Middle frontal gyrus (tissue), 1 donor: ENCODE results near the gene OR10A6.

ENCODE experiments used
- DNase-seq: peaks from one replicate; pipeline ENCODE4 v3.0.0-alpha.2; 2015; ENCODE audit warnings: low spot score; ENCODE audit errors: extremely low spot score

OR10A6 gene

DNA sequence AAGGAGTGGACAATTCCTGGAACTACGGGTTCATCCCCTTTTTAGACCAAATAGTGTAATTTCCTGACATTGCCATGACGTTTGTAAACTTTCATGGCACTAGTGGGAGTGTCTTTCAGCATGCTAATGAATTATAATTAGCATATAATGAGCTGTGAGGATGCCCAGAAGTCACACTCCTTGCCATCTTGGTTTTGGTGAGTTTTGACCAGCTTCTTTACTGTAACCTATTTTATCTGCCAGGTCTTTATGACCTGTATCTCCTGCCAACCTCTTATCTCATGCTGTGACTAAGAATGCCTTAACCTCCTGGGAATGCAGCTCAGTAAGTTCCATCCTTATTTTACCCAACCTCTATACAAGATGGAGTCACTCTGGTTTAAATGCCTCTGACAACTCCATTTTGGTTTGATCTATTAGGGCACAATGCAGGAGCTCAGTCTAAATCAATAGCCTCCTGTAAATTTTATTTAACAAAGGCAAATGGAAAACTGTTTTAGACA lies 20.7 kb downstream of the OR10A6 start:
- DNase-seq: no peak

DNA sequence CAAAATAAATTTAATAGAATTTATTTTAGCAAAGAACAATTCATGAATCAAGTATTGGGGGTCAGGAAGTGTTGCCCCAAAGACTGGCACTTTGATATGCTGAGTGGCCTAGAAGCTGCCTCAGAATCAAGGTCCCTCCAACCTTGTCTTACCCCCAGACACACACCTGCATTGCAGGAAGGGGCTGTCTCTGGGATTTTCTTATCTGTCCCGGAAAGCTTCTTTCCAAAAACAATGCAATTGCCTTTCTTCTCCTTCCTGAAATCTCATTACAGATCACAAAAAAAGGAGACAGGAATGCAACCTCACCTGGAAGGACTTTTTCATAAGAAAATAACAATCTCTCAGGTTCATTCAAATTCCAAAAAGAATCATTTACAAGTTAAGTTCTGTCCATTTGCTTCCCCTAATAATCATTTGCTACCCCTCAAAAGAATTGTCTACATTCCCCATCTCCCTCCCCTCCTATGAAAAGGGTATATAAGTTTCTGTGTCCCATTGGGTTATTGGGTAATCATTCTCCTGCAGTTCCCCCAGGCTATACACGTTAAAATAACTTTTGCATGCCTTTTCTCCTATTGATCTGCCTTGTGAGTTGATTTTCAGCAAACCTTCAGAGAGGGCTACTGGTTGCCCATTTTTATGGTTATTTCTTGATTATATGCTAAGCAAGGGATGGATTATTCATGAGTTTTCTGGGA lies 21.3 kb downstream of the OR10A6 start:
- no peak for DNase-seq

DNA sequence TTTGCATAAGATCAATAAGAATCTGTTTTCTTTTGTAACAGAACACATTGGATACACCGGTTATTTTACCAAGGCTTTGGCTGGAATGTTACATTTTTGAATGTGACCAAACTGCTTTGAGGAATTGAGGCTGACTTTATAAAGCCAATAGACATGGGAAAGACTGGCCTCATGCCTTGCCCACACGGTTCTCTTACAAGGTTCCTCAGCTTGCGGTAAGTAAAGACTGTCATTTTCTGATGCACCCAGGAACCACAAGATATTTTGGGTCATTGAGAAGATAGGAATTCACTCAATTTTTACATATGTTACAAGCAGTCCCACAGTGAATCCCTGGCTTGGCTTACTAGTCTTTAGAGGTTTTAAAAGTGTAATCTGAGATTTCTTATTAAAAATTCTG lies 23.9 kb downstream of the OR10A6 start:
- no peak for DNase-seq

DNA sequence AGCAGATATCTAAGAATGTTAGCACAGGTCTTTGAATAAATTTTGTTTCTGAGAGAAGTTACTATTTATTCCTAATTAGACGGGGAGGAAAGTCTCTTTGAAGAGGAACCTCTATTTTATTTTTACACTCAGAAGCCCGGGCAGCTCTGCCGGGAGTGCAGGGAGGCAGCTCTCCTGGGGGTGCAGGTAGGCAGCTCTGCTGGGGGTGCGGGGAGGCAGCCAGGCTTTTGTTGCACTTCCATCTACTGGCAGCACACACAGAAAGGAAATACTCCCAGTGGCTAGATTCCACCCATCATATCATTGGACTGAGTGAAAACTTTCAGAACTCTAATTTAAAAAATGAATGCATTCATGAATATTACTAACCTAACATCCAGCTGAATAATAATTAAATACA lies 24.6 kb downstream of the OR10A6 start:
- DNase-seq: no peak

DNA sequence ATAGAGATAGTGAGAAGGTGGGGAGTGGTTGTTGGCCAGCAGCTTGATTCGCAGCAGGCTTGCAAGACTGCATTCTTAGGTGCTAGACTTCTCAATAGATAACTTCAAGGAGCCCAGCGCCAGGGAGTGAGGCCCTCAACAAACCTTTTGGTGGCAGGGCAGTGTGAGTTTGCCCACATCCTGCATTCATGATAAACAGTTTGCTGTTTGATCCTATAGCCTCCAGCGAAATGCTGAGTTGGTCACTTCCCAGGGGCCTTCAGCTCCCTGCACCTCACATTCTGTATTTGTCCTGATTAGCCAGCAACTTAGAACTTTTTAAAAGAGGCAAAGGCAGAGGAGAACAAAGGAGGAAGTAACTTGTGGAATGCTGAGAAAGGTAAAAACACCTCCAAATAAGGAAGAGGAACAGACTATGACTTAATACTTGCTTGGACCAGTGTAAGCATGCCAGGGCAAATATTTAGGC lies 25.1 kb downstream of the OR10A6 start:
- DNase-seq: no peak

GRCh38 chr11:7905549-7905948 lies 25.5 kb downstream of the OR10A6 start:
- DNase-seq: no peak

- DNase-seq: no peak
Observed at GRCh38 chr11:7904917-7905316, 26.2 kb downstream of the OR10A6 start.

- DNase-seq: no peak
Observed at GRCh38 chr11:7903940-7904339, 27.1 kb downstream of the OR10A6 start.

DNA sequence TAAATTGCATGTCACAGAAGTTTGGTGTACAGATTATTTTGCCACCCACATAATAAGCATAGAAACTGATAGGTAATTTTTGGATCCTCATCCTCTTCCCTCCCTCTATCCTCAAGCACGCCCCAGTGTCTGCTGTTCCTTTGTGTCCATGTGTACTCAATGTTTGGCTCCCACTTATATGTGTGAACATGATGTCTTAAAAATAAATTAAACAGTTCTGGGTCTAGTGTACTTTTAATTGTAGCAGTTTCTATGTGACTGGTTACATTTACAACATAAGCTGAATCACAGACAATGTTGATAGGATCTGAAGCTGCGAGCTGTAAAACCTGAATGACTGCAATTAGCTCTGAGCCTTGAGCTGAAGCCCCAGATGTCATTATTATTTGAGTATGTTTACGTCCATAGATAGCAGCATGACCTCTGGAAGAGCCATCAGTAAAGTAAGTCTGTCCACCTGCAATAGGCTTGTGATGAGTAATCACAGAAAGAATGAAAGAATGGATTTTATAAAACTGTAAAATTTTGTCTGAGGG lies 29.7 kb downstream of the OR10A6 start:
- DNase-seq: no peak

DNA sequence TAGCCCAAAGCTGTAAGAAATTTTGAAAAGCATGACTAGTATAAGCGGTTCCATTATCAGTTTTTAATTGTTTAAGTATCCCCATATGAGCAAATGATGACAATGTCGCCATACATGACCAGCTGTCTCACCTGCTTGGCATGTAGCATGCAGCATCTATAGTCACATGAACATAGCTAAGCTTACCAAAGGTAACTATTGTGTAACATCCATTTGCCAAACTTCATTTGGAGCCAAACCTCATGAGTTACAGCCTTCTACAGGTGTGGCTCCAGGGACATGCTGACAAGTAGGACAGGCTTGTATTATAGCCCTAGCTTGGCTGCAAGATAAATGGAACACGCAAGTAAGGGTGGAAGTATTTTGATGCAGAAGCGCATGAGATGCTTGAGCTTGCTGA lies 30.4 kb downstream of the OR10A6 start:
- DNase-seq: no peak

DNA sequence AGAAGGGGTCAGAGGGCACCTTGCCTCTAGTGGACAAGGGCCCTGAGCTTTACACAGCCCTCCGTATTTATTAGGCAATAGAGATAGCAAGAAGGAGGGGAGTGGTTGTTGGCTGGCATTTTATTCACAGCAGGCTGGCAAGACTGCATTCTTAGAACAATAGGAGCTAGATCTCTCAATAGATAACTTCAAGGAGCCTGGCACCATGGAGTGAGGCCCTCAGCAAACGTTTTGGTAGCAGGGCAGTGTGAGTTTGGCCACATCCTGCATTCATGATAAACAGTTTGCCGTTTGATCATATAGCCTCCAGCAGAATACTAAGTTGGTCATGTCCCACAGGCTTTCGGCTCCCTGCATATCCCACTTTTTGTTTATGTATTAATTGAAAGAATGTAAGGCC lies 31.6 kb downstream of the OR10A6 start:
- no peak for DNase-seq

DNA sequence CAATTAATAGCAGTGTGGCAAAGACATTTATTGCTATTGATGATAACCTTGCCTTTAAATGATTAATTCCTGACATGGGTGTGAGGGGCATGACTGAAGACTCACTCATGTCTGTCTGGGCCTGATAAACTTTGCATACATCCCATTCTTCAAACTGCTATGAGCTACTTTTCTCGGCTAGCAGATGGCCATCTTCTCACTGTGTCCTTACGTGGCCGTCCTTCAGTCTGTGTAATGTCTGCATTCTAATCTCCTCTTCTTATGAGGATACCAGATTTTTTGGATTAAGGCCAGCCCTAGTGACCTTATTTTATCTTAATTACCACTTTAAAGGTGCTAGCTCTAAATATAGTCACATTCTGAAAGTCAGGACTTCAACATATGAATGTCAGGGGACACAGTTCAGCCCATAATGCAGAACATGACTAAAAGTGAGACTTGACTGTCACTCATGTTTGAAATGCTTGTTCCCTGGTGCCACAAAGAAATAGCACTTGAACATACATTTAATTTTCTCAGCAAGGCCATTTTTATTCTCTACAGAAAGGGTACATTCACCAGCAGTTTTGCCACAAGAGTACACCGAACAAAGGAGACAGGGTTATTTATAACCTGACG lies 32.3 kb downstream of the OR10A6 start:
- no peak for DNase-seq

DNA sequence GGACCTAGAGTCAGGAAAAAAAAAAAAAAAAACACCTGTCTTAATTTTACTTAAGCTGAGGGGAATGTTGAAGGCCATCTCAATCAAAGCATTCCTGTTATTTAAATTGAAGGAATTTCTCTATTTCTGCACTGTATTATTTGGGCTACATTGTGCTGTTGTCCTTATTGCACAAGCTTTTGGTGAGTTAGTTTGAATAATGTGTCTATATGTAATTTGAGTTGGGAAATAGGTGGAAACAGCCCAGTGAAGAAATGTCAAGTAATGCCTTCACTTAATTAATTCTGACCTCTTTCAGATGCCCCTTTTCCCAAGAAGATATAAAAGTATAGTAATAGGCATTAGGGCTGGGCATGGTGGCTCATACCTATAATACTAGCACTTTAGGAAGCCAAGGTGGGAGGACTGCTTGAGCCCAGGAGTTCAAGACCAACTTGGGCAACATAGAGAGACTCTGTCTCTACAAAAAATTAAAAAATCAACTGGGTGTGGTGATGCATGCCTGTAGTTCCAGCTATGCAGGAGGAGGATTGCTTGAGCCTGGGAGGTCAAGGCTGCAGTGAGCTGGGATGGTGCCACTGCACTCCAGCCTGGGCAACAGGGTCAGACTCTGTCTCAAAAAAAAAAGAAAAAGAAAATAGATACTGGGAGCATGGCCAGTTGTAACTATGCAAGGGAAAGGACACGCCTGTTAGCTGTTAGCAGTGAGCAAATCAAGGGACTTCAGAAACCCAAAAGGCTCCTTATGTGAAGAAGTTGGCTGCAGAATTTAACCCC lies 34.9 kb downstream of the OR10A6 start:
- DNase-seq: no peak

DNA sequence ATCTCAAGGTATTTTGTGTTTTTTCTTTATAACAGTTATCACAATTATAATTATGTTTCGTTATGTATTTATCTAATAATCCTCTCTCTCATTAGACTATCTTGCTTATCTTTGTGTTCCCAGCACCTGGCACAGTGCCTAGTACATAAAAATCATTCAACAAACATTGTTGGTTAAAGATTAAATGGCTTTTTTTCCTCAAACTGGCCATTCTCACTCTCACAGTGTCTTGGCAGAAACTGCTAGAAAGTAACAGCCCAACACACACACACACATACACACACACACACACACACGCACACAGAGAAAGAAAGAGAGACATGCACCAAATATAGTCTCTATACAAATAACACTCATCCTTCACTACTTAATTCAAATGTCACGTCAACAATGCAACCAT lies 36.8 kb downstream of the OR10A6 start:
- DNase-seq: no peak

DNA sequence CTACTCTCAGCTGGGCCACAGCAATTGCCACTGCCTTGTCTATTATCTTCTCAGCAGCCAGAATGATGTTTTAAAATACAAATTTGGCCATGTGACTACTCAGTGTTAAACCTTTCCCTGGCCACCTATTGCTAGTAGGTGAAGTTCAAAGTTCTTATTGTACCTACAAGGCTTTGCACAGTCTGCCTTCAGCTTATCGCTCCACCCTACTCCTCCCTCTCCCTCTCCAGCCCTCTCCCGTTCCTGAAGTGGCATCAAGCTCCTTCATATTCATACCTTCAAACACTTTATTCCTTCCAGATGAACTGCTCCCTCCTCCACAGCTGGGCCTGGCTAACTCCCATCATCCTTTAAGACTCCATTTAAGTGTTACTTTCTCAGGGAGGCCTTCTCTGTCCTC lies 37.3 kb downstream of the OR10A6 start:
- DNase-seq: no peak

DNA sequence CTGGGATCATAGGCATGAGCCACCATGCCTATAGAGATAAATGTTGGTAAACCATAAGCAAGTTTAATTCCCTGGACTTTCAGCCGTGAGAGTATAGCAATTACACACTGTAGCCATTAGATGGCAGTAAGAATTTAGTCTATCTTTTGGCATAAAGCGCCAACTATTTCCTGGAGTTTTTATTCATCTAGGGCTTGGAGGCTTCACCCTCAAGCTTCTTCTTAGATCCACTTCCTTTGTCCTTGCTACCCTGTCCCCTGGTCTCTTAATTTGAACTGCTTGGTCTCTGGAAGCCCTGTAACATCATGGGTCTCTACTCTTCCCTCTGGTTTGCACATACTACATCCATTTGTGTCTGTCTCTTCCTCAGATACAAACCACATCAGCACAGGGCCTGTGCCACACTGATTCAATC lies 38.2 kb downstream of the OR10A6 start:
- DNase-seq: peak; percentile 36

GRCh38 chr11:7892059-7892699 lies 38.9 kb downstream of the OR10A6 start:
- no peak for DNase-seq

DNA sequence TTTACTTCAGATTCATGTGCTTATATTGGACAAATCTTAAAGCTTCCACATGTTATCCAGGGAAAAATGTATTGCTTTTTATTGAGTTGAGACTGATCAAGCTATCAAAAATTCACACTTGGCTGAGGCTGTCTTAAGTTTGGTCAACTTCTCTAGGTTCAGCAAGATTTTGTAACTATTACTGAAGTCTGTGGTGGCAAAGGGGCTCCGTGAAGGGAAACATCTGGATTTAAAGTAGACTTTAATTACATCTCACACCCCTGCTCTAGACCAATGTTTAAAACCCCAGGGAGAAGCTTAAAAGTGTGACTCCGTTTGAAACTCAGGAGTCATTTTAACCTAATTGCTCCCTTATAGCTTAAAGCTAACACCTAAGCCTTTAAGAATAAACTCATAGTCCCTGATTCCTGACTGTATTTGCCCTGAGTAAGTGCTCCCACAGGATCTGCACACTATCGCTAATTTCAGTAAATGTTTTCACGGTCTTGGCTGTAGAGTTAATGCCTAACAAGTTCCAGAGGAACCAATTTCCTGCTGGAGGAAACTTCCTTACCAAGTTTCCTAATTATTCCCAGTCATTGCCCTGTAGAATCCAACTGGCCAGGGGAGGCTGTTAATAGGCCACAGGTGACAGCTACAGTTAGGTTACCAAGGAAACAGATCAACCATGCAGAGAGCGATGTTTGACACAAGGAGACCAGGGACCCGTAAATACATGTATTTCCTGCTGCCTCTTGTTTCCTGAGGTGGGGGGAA lies 40.5 kb downstream of the OR10A6 start:
- DNase-seq: no peak

DNA sequence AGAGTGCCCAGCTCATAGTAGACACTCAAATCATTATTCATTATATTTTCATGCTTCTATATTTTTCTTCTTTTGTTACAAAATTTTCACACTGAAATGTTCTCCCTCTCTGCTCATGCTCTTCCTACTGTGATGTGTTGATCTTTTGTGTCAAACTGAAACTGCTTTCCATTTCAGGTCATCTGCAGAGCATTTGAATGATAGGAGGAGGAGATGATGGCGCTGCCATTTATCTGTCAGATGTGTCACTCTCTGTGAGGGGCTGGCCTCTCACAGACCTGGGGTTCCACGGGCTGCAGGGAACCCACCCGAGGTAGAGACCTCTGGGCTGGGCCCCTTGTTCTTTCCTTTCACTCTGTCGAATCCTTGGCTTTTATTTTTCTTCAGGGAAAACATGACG lies 41.1 kb downstream of the OR10A6 start:
- no peak for DNase-seq

GRCh38 chr11:7882860-7883259 lies 48.2 kb downstream of the OR10A6 start:
- DNase-seq: no peak
